HG03066 (cell line): ENCODE measurements around the gene ACOX2.
A peak's percentile ranks its signal among the peaks of the same experiment; 100 is the strongest.

Source experiments
- ATAC-seq: cut with Tn5 transposase; IDR thresholded peaks from one replicate; pipeline ENCODE4 v1.9.1; 2021; ENCODE audit warnings: low read depth; ENCODE audit not compliant: unreplicated experiment

Gene ACOX2

GRCh38 chr3:58478781-58479180 lies 58.2 kb downstream of the ACOX2 start:
- ATAC-seq = no peak

GRCh38 chr3:58474967-58475578 lies 61.9 kb downstream of the ACOX2 start:
- no peak for ATAC-seq

- no peak for ATAC-seq
Observed at GRCh38 chr3:58474348-58474911, 62.6 kb downstream of the ACOX2 start.

- ATAC-seq = no peak
Observed at GRCh38 chr3:58473275-58473674, 63.7 kb downstream of the ACOX2 start.

GRCh38 chr3:58471025-58471887 lies 65.7 kb downstream of the ACOX2 start:
- ATAC-seq = no peak

- ATAC-seq = no peak
Observed at GRCh38 chr3:58470363-58471024, 66.5 kb downstream of the ACOX2 start.

GRCh38 chr3:58469096-58469495 lies 67.9 kb downstream of the ACOX2 start:
- ATAC-seq = no peak

GRCh38 chr3:58466899-58467563 lies 70.0 kb downstream of the ACOX2 start:
- ATAC-seq = no peak

- no peak for ATAC-seq
Observed at GRCh38 chr3:58464866-58465265, 72.1 kb downstream of the ACOX2 start.

- no peak for ATAC-seq
Observed at GRCh38 chr3:58463942-58464271, 73.1 kb downstream of the ACOX2 start.

GRCh38 chr3:58463181-58463941 lies 73.6 kb downstream of the ACOX2 start:
- ATAC-seq = peak; percentile 96

GRCh38 chr3:58462829-58463180 lies 74.2 kb downstream of the ACOX2 start:
- ATAC-seq = no peak

- ATAC-seq = no peak
Observed at GRCh38 chr3:58459160-58459559, 77.8 kb downstream of the ACOX2 start.
